HG02970 (cell line): ENCODE data around the gene SLC12A8.

Experiments used
- ATAC-seq: cut with Tn5 transposase; IDR thresholded peaks from one replicate; pipeline ENCODE4 v1.9.1; 2021; ENCODE audit warnings: mild to moderate bottlenecking, moderate library complexity, moderate number of reproducible peaks; ENCODE audit not compliant: unreplicated experiment, low FRiP score

Gene SLC12A8

DNA sequence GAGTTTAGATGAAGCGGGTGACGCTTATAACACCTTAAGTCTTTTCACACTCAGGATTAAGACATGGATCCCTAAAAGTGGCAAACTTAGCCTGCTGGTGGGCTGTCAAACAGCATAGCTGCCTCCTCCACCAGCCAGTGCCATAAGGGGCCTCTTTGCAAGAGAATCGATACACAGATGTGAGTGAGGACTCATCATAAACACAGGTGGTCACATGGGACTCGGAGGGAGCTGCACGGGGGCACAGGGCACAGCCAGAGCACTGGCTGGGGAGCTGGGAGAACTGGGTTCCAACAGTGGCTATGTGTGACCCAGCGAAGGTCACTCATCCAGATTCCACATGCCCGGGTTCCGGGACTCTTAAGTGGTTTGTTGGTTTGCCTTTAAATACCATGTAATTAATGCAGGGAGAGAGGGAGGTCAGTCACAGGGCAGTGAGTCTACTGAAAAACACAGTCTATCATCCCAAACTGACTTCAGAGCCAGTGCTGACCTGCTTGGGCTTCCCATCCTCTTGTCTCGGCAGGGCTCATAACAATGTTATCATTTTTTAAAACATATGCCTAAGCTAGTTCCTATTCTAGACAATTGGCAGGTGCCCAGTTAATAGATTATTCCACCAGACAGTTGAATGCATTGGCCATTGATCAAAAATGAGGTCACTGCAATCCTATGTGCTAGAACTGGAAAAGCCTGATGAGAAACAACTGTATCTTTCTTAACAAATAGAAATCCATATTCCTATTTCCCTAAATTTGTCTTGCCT lies 51.8 kb downstream of the SLC12A8 start:
- no peak for ATAC-seq

DNA sequence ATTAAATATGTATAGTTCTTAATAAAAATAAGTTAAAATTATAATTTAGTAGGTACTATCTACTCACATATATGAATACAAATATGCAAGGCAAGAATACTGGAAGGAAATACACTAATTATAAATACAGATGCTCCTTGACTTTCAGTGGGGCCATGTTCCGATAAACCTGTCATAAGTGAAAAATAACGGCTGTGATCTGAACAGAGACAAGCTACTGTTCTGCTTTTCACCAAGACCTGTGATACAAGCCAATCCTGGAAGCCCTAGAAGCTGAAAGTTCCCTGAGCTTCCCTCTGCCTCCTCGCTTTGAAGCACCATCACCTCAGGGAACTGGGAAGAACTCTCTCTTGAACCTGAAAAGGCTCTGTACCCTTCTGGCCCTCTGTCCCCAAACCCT lies 55.4 kb downstream of the SLC12A8 start:
- no peak for ATAC-seq

DNA sequence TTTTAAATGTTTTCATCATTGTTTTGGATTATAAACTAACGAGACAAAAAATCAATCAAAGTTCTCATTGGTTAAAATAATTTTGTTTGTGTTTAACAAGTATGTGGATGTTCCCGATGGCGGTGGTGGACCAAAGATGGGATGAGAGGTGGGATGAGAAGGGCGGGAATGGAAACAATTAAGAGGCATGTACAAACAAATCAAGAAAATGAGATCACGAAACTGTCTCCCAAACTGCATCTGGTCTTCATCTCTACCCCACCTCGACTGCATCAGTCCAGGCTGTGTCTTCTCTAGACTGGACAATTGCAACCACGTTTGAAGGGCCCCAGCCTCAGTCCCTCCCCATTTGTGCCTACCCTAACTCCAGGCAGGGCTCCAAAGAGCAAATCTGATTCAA lies 56.1 kb downstream of the SLC12A8 start:
- no peak for ATAC-seq

DNA sequence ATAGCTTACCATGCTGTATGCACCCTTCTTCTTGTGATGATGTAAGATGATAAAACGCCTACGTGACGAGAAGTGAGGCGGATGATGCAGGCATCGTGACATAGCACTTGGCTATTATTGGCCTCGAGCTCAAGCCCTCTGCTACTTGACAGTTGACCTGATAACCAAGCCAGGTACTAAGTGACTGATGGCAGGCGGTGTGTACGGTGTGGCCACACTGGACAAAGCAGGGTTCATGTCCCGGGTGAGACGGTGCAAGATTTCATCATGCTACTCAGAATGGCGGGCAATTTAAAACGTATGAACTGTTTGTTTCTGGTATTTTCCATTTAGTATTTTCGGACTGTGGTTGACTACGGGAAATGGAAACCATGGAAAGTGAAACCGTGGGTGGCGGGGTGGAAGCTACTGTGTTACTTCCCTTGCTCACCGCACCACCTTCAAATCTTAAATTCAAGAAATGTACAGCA lies 57.7 kb downstream of the SLC12A8 start:
- no peak for ATAC-seq

DNA sequence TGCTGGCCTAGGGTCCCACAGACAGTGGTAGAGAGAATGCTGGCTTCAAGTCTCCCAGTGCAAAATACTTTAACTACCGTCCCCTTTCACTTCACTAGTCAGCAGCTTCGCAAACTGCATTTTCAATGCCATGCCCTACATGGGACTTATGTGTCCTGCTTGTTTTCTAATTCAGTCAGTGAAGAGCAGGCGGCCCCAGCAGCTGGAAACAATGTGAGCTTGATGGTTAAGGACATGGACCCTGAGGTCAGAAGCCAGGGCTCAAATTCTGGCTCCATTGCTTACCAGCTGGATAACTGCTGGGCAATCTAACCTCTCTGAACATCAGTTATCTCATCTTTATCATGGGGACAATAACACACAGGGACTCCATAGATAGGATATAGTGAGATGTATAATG lies 58.4 kb downstream of the SLC12A8 start:
- no peak for ATAC-seq

DNA sequence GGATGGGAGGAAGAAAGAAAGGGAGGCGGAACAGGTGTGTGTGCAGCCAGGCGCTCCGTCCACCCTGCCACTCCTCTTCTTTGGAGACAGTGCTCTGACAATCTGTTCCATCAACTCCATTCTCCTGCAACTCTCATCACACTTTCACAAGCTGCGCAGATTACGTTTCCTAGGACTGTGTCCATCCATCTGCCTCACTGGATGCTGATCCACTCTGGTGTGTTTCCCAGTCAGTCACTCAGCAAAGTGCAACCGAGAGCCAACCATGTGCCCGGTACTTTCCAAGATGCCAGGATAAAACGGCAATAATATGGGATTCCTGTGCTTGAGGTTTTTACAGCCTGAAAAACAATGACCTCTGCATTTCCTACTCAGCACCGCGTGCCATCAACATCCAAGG lies 59.6 kb downstream of the SLC12A8 start:
- no peak for ATAC-seq

DNA sequence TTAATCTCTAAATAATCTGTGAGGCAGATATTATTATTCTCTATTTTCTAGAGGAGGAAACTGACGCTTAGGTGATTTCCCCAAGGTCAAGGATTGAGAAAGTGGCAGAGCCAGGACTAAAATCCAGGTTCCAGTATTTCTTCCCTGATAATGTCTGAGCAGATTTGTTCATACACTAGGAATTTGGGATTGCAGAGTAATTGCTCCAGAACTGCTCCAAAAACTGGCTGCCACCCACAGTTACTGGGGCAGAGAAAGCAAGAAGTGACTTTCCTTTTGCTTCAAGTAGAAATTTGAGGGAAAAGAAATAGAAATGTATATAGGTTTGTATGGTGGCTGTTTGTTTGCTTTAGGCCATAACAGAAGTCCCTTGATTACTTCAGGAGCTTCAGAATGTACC lies 60.6 kb downstream of the SLC12A8 start:
- no peak for ATAC-seq

DNA sequence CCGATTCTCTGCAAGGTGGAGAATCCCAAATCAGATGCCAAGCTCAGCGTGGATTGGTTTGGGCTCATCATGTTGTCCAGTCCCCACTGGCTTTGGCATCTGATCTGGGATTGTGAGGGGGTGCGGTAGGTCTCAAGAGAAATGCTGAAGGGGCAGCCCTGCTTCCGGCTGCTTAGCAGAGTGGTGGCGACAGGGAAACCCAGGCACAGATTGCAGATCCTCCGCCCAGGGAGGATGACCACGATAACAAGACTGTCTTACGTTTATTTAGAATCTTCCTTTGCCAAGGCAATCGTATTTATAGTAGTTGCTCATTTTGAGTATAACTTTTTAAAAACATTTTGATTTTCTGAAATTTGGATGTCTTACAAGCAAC lies 61.1 kb downstream of the SLC12A8 start:
- no peak for ATAC-seq

DNA sequence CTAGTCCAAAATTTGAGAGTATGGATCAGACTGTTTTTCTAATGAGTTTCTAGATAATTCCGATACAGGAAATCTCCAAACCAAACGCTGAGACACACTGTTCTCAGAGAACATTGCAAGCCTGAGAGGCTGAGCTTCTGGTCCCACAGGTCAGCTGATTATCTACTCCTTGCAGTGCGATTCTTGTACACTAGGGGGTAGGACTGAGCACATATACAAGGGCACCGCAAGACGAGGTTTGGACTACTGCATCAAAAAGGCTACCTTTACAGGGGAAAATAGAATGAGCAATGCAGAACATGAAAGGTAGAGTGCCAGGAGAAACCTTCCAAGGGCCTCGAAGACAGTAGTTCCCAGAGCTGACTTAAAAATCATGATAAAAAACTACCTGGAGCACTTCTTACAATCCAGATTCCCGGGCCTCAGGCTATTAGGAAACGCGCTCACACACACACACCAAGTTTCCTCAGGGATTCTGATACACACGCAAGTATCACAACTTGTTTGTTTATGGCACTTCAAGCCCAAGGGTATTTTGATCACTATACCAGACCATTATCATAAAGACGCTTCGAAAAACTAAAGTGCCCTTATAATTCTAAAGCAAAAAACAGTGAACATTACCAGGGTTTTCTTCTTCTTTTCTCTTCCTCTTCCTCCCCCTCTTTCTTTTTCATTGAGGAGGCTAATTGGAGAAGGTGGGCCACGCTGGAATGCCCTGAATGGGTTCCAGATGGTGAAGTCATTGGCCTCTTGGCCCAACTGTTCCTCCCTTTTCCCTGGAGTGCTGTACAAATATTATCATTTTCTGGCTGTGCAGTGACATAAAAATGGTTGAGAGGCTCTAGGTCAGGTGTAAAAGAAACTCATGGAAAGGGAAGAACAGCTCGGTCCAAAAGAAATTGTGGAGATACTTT lies 61.8 kb downstream of the SLC12A8 start:
- ATAC-seq, result no peak

DNA sequence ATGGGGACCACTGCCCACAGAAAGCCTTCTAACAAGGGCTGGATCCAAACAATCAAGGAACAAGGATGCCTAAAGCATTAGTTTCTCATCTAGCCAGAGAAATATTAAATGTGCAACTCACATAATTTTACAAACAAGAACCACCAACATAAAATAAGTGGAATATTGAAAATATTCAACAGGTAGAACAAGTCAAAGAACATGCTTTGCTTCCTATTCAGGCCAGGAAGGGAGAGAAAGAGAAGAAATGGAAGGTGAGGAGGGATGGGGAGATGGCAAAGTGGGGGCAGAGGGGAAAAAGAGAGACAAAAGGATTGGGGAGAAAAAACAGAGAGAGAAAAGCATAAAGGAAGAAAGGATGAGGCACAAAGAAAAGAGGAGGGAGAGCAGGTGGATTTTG lies 63.1 kb downstream of the SLC12A8 start:
- ATAC-seq, result no peak

DNA sequence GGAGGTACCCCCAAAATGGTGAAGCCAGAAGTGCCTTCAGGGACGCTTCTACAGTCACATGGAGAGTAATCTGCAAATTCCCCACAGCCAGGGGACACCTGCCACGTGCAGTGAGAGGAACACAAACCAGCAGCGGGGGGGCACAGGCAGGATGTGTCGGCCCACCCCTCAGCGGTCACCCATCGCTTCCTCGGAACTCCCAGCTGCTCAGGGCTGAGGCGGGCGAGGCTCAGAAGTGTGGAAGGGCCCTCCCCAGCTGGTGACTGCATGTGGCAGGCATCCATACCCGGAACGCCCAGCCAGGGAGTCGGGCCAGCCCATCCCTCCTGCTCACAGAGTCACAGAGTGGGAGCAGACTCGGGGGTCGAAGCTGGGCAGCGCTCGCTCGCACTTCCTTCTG lies 63.7 kb downstream of the SLC12A8 start:
- ATAC-seq, result no peak

DNA sequence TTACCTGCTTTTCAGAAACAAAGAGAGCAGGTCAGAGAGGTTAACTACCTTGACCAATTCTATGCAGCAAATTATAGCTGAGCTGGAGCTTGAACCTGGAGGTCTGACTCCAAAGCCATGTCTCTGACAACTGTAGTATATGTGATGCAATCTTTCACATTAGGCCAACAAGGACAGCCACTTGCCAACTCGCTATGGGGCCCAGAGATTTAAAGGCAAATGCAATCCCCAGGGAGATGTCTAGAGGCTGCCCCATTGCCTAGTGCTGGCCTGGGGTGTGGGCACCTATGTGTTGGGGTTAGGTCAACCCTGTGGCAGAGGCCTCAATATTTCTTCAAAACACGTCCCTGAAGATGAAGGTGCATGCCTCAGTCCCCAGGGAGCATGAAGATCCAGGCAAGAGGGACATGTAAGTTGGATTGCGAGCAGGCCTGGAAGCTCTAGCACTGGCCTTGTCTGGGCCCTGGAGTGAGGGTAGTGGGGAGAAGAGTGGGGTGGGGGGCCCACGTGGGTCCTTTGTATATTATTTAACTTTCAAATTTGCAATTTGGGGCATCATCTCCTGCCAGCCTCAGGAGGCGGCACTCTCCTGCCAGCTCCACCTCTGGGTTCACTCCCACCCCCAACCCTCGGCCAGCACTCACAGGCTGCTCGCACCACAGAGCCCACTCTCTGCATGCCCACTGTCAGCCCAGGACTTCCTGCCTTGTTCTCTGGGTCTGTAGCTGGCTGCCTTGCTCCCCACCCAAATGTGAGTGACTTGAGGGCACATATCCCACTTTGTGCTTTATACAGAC lies 64.3 kb downstream of the SLC12A8 start:
- no peak for ATAC-seq

DNA sequence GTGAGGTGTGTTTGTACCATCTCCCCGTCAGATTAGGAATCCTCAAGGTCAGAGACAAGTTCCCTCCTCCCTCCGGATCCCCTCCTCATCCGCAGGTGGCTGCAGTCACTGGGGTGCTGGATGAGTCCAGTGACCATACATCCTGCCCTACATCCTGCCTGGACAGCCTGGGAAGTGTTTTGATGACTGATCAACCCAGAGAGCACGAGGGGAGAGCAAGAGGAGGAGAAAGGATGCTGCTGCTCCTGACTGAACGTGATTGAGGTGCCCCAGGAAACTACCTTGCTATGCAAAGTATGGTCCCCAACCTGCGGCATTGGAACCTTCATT lies 65.1 kb downstream of the SLC12A8 start:
- ATAC-seq, result no peak

DNA sequence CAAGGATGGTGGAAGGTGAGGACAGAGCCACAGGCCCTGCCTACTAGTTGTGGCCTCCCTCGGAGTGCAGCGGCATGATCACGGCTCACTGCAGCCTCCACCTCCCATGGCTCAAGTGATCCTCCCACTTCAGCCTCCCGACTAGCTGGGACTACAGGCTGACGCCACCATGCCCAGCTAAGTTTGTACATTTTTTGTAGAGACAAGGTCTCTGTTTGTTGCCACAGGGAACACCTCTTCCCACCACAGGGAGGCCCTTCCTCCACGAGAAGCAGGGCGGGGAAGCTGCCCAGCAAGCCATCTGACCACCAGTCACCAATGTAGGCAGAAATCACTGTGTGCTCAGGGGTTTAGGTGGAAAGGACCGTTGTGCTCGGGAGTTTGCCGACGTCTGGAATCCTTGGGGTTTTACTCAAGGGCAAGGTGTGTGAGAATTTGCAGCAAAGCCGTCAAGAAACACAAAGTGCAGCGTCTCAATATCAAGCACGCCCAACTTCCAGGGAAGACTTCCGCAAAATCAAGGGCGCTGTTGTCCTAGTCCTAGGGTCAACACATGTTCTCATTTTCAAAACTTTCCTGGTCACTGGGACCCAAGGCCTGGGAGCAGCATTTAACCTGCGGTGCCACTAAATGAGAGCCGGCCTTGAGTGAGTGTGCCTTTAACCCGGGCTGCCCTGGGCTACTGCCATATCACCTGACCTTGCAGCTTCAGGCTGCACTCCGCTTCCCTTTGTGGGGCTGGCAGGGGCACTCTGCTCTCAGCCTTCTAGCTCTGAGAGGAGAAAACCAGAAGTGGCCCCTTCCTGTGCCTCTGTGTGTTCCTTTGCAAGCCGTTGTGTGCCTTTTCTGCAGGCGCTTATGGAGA lies 65.7 kb downstream of the SLC12A8 start:
- no peak for ATAC-seq

DNA sequence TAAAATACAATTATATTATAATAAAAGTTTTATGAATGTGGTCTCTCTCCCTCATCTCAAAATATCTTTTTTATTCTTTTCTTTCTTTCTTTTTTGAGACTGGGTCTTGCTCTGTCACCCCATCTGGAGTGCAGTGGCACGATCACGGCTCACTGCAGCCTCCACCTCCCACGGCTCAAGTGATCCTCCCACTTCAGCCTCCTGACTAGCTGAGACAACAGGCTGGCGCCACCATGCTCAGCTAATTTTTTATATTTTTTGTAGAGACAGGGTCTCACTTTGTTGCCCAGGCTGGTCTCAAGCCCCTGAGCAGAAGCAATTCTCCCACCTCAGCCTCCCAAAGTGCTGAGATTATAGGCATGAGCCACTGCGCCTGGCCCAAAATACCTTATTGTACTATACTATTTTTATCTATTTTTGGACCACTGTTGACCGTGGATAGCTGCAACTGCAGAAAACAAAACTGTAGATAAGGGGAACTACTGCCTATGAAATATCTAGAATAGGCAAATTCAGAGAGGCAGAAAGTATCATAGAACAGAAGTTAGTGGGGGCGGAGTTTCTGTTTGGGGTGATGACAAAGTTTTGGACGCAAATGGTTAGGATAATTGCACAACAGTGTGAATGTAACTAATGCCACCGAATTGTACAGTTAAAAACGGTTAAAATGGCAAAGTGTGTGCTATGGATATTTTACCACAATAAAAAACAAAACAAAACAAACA lies 66.6 kb downstream of the SLC12A8 start:
- no peak for ATAC-seq

DNA sequence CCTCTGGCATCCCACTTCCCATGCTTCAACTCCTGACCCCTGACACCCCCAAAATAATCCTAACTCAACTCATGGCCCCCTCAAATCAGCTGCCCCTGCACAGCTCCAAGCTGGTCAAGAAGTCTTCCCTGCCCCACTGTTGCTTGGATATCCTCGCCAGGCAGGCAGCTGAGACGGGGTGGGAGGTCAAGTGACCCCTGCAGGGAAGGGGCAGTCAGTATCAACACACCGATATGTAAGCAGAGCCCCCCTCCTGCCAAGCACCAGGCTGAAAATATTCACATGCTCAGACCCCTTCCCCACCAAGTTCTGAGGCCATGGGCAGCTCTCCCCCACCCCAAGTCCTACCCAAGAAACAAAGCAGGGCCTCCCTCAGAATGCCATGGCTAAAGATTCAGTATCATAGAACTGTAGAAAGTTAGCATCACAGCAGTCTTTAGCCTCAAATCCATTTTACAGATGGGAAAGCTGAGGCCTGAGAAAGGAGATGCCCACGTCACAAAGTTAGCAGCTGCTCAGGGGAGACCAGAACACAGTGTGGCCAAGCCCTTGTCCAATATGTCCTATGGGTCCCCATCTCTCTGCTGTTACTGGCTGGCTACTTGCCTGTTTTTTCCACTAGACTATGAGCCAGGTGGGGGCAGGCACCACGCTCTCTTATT lies 67.8 kb downstream of the SLC12A8 start:
- no peak for ATAC-seq

DNA sequence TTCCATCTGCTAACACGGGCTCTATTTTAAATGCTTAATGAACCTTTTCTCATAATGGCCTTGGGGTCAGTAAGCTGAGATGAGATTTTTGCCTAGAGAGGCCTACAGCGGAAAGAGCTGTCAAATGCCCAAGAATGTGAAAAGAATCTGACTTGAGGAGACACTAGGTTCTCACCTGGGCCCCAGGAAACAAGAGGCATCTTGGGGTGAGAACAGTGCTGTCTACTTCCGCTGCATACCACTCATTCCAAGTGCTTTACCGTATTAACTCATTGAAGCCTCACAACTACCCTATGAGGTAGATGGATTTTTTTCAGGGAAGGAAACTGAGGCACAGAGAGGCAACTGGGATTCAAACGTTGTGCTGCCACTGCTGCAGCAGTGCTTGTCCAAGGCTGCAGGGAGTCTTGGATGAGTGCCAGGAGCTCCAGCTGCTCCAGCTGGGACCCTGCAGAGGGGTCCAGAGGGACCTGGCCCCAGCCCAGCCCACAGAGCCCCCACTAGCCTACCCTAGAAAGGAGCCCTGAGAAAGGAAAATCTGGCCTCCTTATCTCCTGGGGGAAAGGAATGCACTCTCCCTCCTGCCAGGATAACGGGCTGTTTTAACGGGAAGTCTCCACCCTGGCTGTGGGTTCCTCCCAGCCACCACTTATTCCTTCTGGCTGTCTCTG lies 68.4 kb downstream of the SLC12A8 start:
- no peak for ATAC-seq

DNA sequence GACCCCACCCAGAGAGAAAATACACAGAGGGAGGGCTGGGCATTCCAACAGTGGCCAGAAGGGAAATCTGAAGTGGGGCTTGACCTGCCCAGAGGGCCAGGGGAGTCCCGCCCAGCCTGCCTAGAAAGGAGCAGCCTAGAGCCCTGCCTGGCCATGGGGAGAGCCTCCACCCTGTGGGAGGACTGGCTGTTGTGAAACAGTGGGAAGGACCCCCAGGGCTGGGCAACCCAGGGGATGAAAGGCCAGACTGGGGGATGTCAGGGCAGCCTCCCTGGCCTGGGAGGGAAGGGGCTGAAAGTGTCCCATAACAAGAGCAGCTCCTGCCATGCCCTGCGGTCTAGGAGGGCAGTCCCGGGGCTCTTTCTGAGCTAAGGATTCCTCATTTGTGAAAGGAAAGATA lies 69.0 kb downstream of the SLC12A8 start:
- ATAC-seq, result no peak
